Measurements from ENCODE around the gene KCMF1. TPM values are rescaled to one million over a fixed set of nuclear protein-coding genes. Genes with fewer than 3 reads are reported as not detected.

The KCMF1 gene
- total RNA-seq, 1 donor from 2014 or later = 63.9 TPM

- Mint-ChIP-seq H3K4me1 (peaks cover 35% of the 10 kb centered on the region), H3K36me3 (peaks cover 15% of the 10 kb centered on the region), H3K27me3 (ENCODE audit: low read depth) (no peaks in the 10 kb centered on the region), H3K27ac (peak overlapping the region; percentile 99), H3K9me3 (no peaks in the 10 kb centered on the region), H3K4me3 (peak overlapping the region; percentile 84)
- no peak for TF ChIP-seq CTCF (IDR thresholded peaks at IDR 0.05; ENCODE audit: unreplicated experiment)
- no peak for DNase-seq (ENCODE audit: low spot score in 2 of 2, unreplicated experiment in 2 of 2)
Measured at GRCh38 chr2:84969511-84970209, 1.3 kb upstream of the KCMF1 start.

GRCh38 chr2:84970210-84970867, 622 bp upstream of the KCMF1 start:
- Mint-ChIP-seq H3K4me3 (peak overlapping the region; percentile 84), H3K4me1 (peaks cover 38% of the 10 kb centered on the region), H3K9me3 (no peaks in the 10 kb centered on the region), H3K36me3 (peaks cover 8% of the 10 kb centered on the region), H3K27me3 (ENCODE audit: low read depth) (no peaks in the 10 kb centered on the region), H3K27ac (peak overlapping the region; percentile 99)
- peak; percentile 37 to 74 for DNase-seq (ENCODE audit: low spot score in 2 of 2, unreplicated experiment in 2 of 2)
- no peak for TF ChIP-seq CTCF (IDR thresholded peaks at IDR 0.05; ENCODE audit: unreplicated experiment)

GRCh38 chr2:84971510-84972206, 697 bp downstream of the KCMF1 start:
- H3K36me3 Mint-ChIP-seq = peaks cover 8% of the 10 kb centered on the region
- no peaks in the 10 kb centered on the region for H3K27me3 Mint-ChIP-seq (ENCODE audit: low read depth)
- no peaks in the 10 kb centered on the region for H3K9me3 Mint-ChIP-seq
- TF ChIP-seq CTCF (IDR thresholded peaks at IDR 0.05; ENCODE audit: unreplicated experiment) = no peak
- H3K4me1 Mint-ChIP-seq = peaks cover 43% of the 10 kb centered on the region
- peak; percentile 39 to 70 for DNase-seq (ENCODE audit: low spot score in 2 of 2, unreplicated experiment in 2 of 2)
- peak overlapping the region; percentile 90 for H3K27ac Mint-ChIP-seq
- H3K4me3 Mint-ChIP-seq = peak overlapping the region; percentile 75

GRCh38 chr2:84972207-84972783, 1.3 kb downstream of the KCMF1 start:
- Mint-ChIP-seq H3K9me3 (no peaks in the 10 kb centered on the region), H3K27me3 (ENCODE audit: low read depth) (no peaks in the 10 kb centered on the region), H3K36me3 (peaks cover 9% of the 10 kb centered on the region), H3K4me3 (peak overlapping the region; percentile 75), H3K4me1 (peaks cover 45% of the 10 kb centered on the region), H3K27ac (peak overlapping the region; percentile 90)
- no peak for TF ChIP-seq CTCF (IDR thresholded peaks at IDR 0.05; ENCODE audit: unreplicated experiment)
- no peak for DNase-seq (ENCODE audit: low spot score in 2 of 2, unreplicated experiment in 2 of 2)

- H3K9me3 Mint-ChIP-seq = no peaks in the 10 kb centered on the region
- no peak for DNase-seq (ENCODE audit: low spot score in 2 of 2, unreplicated experiment in 2 of 2)
- TF ChIP-seq CTCF (IDR thresholded peaks at IDR 0.05; ENCODE audit: unreplicated experiment) = no peak
- H3K36me3 Mint-ChIP-seq = peaks cover 10% of the 10 kb centered on the region
- H3K27ac Mint-ChIP-seq = peak overlapping the region; percentile 93
- no peaks in the 10 kb centered on the region for H3K27me3 Mint-ChIP-seq (ENCODE audit: low read depth)
- peak overlapping the region; percentile 75 for H3K4me3 Mint-ChIP-seq
- H3K4me1 Mint-ChIP-seq = peaks cover 44% of the 10 kb centered on the region
Measured at GRCh38 chr2:84972932-84973331, 2.0 kb downstream of the KCMF1 start.

Measured in mesothelial cell of epicardium (in vitro differentiated cells).